GM12878 (cell line): ENCODE measurements around the gene GABPA. TPM values are rescaled to one million over a fixed set of nuclear protein-coding genes. Genes with fewer than 3 reads are reported as not detected.
A peak's percentile ranks its signal among the peaks of the same experiment; 100 is the strongest.

Experiments
- ATAC-seq: fragments of 200-7000 bp; cut with Tn5 transposase; 3 replicates; pipeline ENCODE4 v1.9.1; 2020; ENCODE audit warnings: mild to moderate bottlenecking, moderate library complexity
- Bru-seq: library from RNA; stranded (reverse); fragments of 400-500 nt; gene quantifications from one replicate; lab custom pipeline; 2021; lab: Mats Ljungman, UMichigan
- BruChase-seq, 2 experiments: library from RNA; stranded (reverse); fragments of 400-500 nt; gene quantifications; one replicate each; lab custom pipeline; 2021; lab: Mats Ljungman, UMichigan
- BruUV-seq: library from RNA; stranded (reverse); fragments of 400-500 nt; replicated peaks from 2 replicates; lab custom pipeline; 2021; lab: Mats Ljungman, UMichigan
- CTCF ChIA-PET: fragments of 300-600 bp; sonication (Branson Sonifier 250); formaldehyde crosslinking; extraction: SDS; loops from one replicate; lab custom pipeline; 2021; ENCODE audit warnings: inconsistent platforms; lab: Yijun Ruan, JAX
- POLR2A ChIA-PET: fragments of 350-600 bp; formaldehyde crosslinking; extraction: SDS; loops from one replicate; lab custom pipeline; 2021; ENCODE audit warnings: inconsistent platforms; lab: Charles Lee
- RAD21 ChIA-PET: fragments of 300-600 bp; sonication (Branson Sonifier 250); formaldehyde crosslinking; loops from one replicate; lab custom pipeline; 2023; ENCODE audit warnings: antibody characterized with exemption; ENCODE audit not compliant: unreplicated experiment; lab: Charles Lee
- SMC1A ChIA-PET: fragments of 300-600 bp; sonication (Branson Sonifier 250); formaldehyde crosslinking; loops from one replicate; lab custom pipeline; 2023; ENCODE audit not compliant: unreplicated experiment, uncharacterized antibody; lab: Charles Lee
- DNase-seq: peaks from one replicate; pipeline ENCODE4 v3.0.0-alpha.2; 2011; ENCODE audit warnings: low read depth, low spot score
- FAIRE-seq: peaks from 3 replicates; lab custom pipeline; 2011; peaks lifted over from hg19 to GRCh38; lab: Jason Lieb, UNC
- H2AFZ ChIP-seq: 2 replicates; pipeline ENCODE4 v1.6.0; 2011; ENCODE audit warnings: low read depth, low read length, control low read depth; ENCODE audit not compliant: control insufficient read depth
- H3K27ac ChIP-seq: 2 replicates; pipeline ENCODE4 v1.5.1; 2011; ENCODE audit warnings: control low read depth; ENCODE audit not compliant: control insufficient read depth, insufficient read depth
- H3K27me3 ChIP-seq, 2 experiments: replicated peaks in 1 of 2; 2 replicates each; pipeline versions ENCODE4 v1.6.0 to v1.6.1; 2011; ENCODE audit warnings: low read length in 1 of 2; ENCODE audit not compliant: control insufficient read depth in 2 of 2, insufficient read depth in 2 of 2
- H3K36me3 ChIP-seq, 2 experiments: 2 replicates each; pipeline ENCODE4 v1.5.1; 2011; ENCODE audit warnings: low read length in 1 of 2; ENCODE audit not compliant: control insufficient read depth in 2 of 2, insufficient read depth in 2 of 2
- H3K4me1 ChIP-seq: 2 replicates; pipeline ENCODE4 v1.6.1; 2011; ENCODE audit warnings: mild to moderate bottlenecking, low read length, moderate library complexity, mixed read lengths; ENCODE audit not compliant: control insufficient read depth, insufficient read depth
- H3K4me2 ChIP-seq: 2 replicates; pipeline ENCODE4 v1.6.0; 2011; ENCODE audit warnings: control low read depth; ENCODE audit not compliant: control insufficient read depth, insufficient read depth
- H3K4me3 ChIP-seq: fragments of 200-600 bp; sonication (generic); 2 replicates; pipeline ENCODE4 v1.5.1; 2016
- H3K79me2 ChIP-seq: 2 replicates; pipeline ENCODE4 v1.6.0; 2011; ENCODE audit warnings: low read length; ENCODE audit not compliant: control insufficient read depth, insufficient read depth
- H3K9ac ChIP-seq: 2 replicates; pipeline ENCODE4 v1.8.0; 2011; ENCODE audit warnings: low read length, control low read depth, mixed read lengths; ENCODE audit not compliant: control insufficient read depth, insufficient read depth
- H3K9me3 ChIP-seq: replicated peaks from 3 replicates; pipeline ENCODE4 v1.5.1; 2011; ENCODE audit warnings: mild to moderate bottlenecking, low read length; ENCODE audit not compliant: control insufficient read depth, insufficient read depth
- H4K20me1 ChIP-seq: 2 replicates; pipeline ENCODE4 v1.6.0; 2011; ENCODE audit not compliant: control insufficient read depth, insufficient read depth
- NRF1 ChIP-seq: conservative IDR thresholded peaks from 2 replicates; pipeline ENCODE4 v1.6.1; 2011; ENCODE audit warnings: mild to moderate bottlenecking, low read depth, low read length, improper control_type of control experiment
- TCF3 ChIP-seq: IDR thresholded peaks from 2 replicates; pipeline ENCODE4 v1.6.1; 2012; ENCODE audit warnings: low read depth, mild to moderate bottlenecking, low read length, borderline replicate concordance; ENCODE audit not compliant: insufficient read depth
- ZNF592 ChIP-seq: fragments of 450-650 bp; IDR thresholded peaks from 2 replicates; pipeline ENCODE4 v1.6.1; 2017; ENCODE audit warnings: mild to moderate bottlenecking, moderate library complexity
- WGBS: methylation state at CpG from one replicate; pipeline ENCODE4 v1.1.6; 2016; ENCODE audit warnings: low lambda C conversion rate; ENCODE audit not compliant: insufficient replicate concordance, insufficient coverage; ENCODE audit errors: missing lambda C conversion rate; 5-methylcytosine and 5-hydroxymethylcytosine counted together
- in situ Hi-C: fragments of 300-500 bp; cut with MboI; formaldehyde crosslinking; loops from 9 replicates; pipeline ENCODE4 v1.14.3; 2018; ENCODE audit warnings: mixed read lengths
- intact Hi-C: fragments of 100-400 bp; cut with micrococcal nuclease; formaldehyde crosslinking; loops from one replicate; pipeline ENCODE4 v1.14.2; 2022; ENCODE audit not compliant: unreplicated experiment
- long read RNA-seq, 2 experiments: library from polyadenylated mRNA; unstranded; transcript quantifications; one replicate each; pipeline ENCODE4 v2.0.0, GENCODE V29; 2019 to 2020
- polyA minus RNA-seq, 3 experiments: library from RNA; depleted of rRNA, polyadenylated mRNA; stranded (reverse); fragments of >200 nt; gene quantifications; 2 replicates each; pipeline ENCODE4 v1.2.3, GENCODE V29; 2011
- polyA plus RNA-seq, 11 experiments: library from polyadenylated mRNA; depleted of rRNA in 4 of 11; unstranded in 6 of 11; stranded (reverse) in 5 of 11; fragments of >200 nt; fragmentation: Nextera tagmentation in 4 of 11; fragmentation: Illumina TruSeq in 1 of 11; extraction: Ambion mirVana in 4 of 11; extraction: Trizol in 1 of 11; gene quantifications; 1 replicate in 1 of 11; 2 replicates in 10 of 11; pipeline versions ENCODE4 v1.2.1 to v1.2.3, GENCODE V29; 2011 to 2016; ENCODE audit warnings: inconsistent platforms in 2 of 11, missing spikeins in 2 of 11, low read depth in 1 of 11
- total RNA-seq, 4 experiments: library from RNA; depleted of rRNA in 3 of 4; stranded (reverse); fragments of >200 nt in 3 of 4; fragmentation: Illumina TruSeq in 1 of 4; extraction: Trizol in 1 of 4; gene quantifications; 2 replicates each; pipeline versions ENCODE4 v1.2.1 to v1.2.3, GENCODE V29; 2013 to 2021
- TF ChIP-seq, protein P1 (sequence below): fragments of 450-650 bp; IDR thresholded peaks from 2 replicates; pipeline ENCODE4 v1.6.1; 2014; ENCODE audit warnings: mild to moderate bottlenecking
- TF ChIP-seq, protein P2 (sequence below): fragments of 450-650 bp; formaldehyde crosslinking; IDR thresholded peaks from 2 replicates; pipeline ENCODE4 v1.5.0; 2022; ENCODE audit warnings: mild to moderate bottlenecking, missing genetic modification characterization

Gene GABPA
- total RNA-seq (2013; cell fraction: nucleolus; rRNA removed): 20.5 and 22.3 TPM in 2 replicates
- total RNA-seq (2014; rRNA removed) (19.3 and 23.7 TPM in 2 replicates), total RNA-seq (2014; rRNA removed; fragmentation: Illumina TruSeq; extraction: Trizol) (23.5 and 24.6 TPM in 2 replicates), total RNA-seq (2021) (22.4 and 23.2 TPM in 2 replicates), polyA plus RNA-seq (2011; rRNA removed) (24.1 and 42.8 TPM in 2 replicates), polyA plus RNA-seq (2014; fragmentation: Illumina TruSeq; extraction: Trizol) (23.4 and 28.7 TPM in 2 replicates), polyA plus RNA-seq (2014; fragmentation: Nextera tagmentation; extraction: Ambion mirVana) (1 to 10 TPM; 7.6 to 8.4 TPM), polyA plus RNA-seq (2014; rRNA removed) (14.7 and 16.3 TPM in 2 replicates), polyA plus RNA-seq (2016; fragmentation: Nextera tagmentation; extraction: Ambion mirVana) (10 to 100 TPM; 25.1 to 25.6 TPM), polyA minus RNA-seq (2011; rRNA and poly(A)+ RNA removed) (13.4 and 23.1 TPM in 2 replicates), Bru-seq, nascent RNA (percentile 82 among the genes with signal in this experiment), BruChase-seq, experiment 1, labeled RNA remaining after a 6-hour chase (percentile 78 among the genes with signal in this experiment), BruChase-seq, experiment 2, labeled RNA remaining after a 2-hour chase (percentile 85 among the genes with signal in this experiment)
- 6.1 TPM for polyA plus RNA-seq (2011; ENCODE audit: low read depth)
- 7.5 and 12.4 TPM in 2 replicates for polyA plus RNA-seq (2011; cell fraction: cytosol; rRNA removed)
- 15.5 and 16.1 TPM in 2 replicates for polyA plus RNA-seq (2011; cell fraction: nucleus; rRNA removed)
- polyA plus RNA-seq (2012): 11.0 and 11.9 TPM in 2 replicates
- polyA minus RNA-seq (2011; cell fraction: cytosol; rRNA and poly(A)+ RNA removed): 7.9 and 9.1 TPM in 2 replicates
- polyA minus RNA-seq (2011; cell fraction: nucleus; rRNA and poly(A)+ RNA removed): 5.0 and 7.0 TPM in 2 replicates
- long read RNA-seq, experiment 1, full-length matches to known transcripts: 6 of 10 reads
- long read RNA-seq, experiment 1, partial matches to known transcripts: 1 of 10 reads
- long read RNA-seq, experiment 1, other reads (novel, unspliced or antisense): 3 of 10 reads
- long read RNA-seq, experiment 2, full-length matches to known transcripts: 143 of 183 reads
- long read RNA-seq, experiment 2, partial matches to known transcripts: 5 of 183 reads
- long read RNA-seq, experiment 2, other reads (novel, unspliced or antisense): 35 of 183 reads

- CTCF ChIA-PET: interaction anchor here (1.3 to 1.7 kb wide), 3 partner anchors 23 to 129 kb away, joined by 5 to 11 read pairs (median 7); no protein-coding TSS in a partner anchor
- H3K27me3 ChIP-seq: no peaks in the 10 kb centered on the region
- H3K4me1 ChIP-seq: peaks cover 26% of the 10 kb centered on the region
- no peaks in the 10 kb centered on the region for H3K9me3 ChIP-seq
- peak within 1 kb of the TSS; percentile 97 for H3K4me2 ChIP-seq
- peak within 1 kb of the TSS; percentile 97 for H3K27ac ChIP-seq
- DNase-seq (peak; percentile 97), FAIRE-seq (peak; percentile 99), ATAC-seq (peak; percentile 90)
- H2AFZ ChIP-seq: peak within 1 kb of the TSS; percentile 95
- no TSS peak for BruUV-seq
- peaks cover 91% of the 10 kb centered on the region for H3K79me2 ChIP-seq
- no peaks in the 10 kb centered on the region for H4K20me1 ChIP-seq
- POLR2A ChIA-PET: interaction anchor here (1.0 to 2.2 kb wide), 4 partner anchors 10 to 314 kb away, joined by 3 to 12 read pairs (median 3); no protein-coding TSS in a partner anchor
- H3K9ac ChIP-seq: peak within 1 kb of the TSS; percentile 91
- H3K36me3 ChIP-seq: no peaks in the 10 kb centered on the region
- SMC1A ChIA-PET: interaction anchor here (0.8 to 0.9 kb wide), 3 partner anchors 17 to 319 kb away, joined by 3 read pairs; no protein-coding TSS in a partner anchor
- peak within 1 kb of the TSS; percentile 98 for H3K4me3 ChIP-seq
- in situ Hi-C loops (loop anchor here (5.0 to 10.0 kb wide), 2 partner anchors 128 to 320 kb away; partner anchors contain the start of gene MRPL39), intact Hi-C loops (loop anchor here (1.0 to 10.0 kb wide), 4 partner anchors 128 to 430 kb away; partner anchors contain the start of gene MRPL39)
- RAD21 ChIA-PET: interaction anchor here (0.7 to 1.5 kb wide), 6 partner anchors 9 to 311 kb away, joined by 3 to 4 read pairs (median 4); partner anchors contain the start of genes JAM2 and MRPL39
- under 1% methylated on average over 62 of the region's 64 CpGs for WGBS
- TF ChIP-seq, protein P1, sequence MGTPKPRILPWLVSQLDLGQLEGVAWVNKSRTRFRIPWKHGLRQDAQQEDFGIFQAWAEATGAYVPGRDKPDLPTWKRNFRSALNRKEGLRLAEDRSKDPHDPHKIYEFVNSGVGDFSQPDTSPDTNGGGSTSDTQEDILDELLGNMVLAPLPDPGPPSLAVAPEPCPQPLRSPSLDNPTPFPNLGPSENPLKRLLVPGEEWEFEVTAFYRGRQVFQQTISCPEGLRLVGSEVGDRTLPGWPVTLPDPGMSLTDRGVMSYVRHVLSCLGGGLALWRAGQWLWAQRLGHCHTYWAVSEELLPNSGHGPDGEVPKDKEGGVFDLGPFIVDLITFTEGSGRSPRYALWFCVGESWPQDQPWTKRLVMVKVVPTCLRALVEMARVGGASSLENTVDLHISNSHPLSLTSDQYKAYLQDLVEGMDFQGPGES: 0 out of 2 replicates have a peak, but pooled peaks have one; percentile 46
- TF ChIP-seq NRF1: peak; percentile 50
- no peak for TF ChIP-seq ZNF592
- TF ChIP-seq TCF3: no peak; the same call in 1 of the 2 replicates
- TF ChIP-seq, protein P2, sequence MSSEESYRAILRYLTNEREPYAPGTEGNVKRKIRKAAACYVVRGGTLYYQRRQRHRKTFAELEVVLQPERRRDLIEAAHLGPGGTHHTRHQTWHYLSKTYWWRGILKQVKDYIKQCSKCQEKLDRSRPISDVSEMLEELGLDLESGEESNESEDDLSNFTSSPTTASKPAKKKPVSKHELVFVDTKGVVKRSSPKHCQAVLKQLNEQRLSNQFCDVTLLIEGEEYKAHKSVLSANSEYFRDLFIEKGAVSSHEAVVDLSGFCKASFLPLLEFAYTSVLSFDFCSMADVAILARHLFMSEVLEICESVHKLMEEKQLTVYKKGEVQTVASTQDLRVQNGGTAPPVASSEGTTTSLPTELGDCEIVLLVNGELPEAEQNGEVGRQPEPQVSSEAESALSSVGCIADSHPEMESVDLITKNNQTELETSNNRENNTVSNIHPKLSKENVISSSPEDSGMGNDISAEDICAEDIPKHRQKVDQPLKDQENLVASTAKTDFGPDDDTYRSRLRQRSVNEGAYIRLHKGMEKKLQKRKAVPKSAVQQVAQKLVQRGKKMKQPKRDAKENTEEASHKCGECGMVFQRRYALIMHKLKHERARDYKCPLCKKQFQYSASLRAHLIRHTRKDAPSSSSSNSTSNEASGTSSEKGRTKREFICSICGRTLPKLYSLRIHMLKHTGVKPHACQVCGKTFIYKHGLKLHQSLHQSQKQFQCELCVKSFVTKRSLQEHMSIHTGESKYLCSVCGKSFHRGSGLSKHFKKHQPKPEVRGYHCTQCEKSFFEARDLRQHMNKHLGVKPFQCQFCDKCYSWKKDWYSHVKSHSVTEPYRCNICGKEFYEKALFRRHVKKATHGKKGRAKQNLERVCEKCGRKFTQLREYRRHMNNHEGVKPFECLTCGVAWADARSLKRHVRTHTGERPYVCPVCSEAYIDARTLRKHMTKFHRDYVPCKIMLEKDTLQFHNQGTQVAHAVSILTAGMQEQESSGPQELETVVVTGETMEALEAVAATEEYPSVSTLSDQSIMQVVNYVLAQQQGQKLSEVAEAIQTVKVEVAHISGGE (CRISPR knock-in tag): peak; percentile 88
Measured at GRCh38 chr21:25734904-25735645, at the start of gene GABPA, which contains the start of gene ATP5PF. Gene GABPA (plus strand): TSS chr21:25734972. CDS start chr21:25741599, 6,627 bp downstream. Gene ATP5PF (minus strand): TSS chr21:25734904. CDS start chr21:25729794, 5,110 bp downstream.
